ENCODE measurements around the gene NXPH1.

GRCh38 chr7:8453535-8453934 is 20.1 kb downstream of the NXPH1 start:
- TF ChIP-seq FOXA1 (IDR thresholded peaks at IDR 0.05): no peak
- TF ChIP-seq CTBP1 (IDR thresholded peaks at IDR 0.05; ENCODE audit: borderline replicate concordance): no peak
- TF ChIP-seq FOXM1 (IDR thresholded peaks at IDR 0.05; ENCODE audit: borderline replicate concordance): no peak
- TF ChIP-seq ZNF384 (IDR thresholded peaks at IDR 0.05): no peak
- no peak for TF ChIP-seq SP1 (IDR thresholded peaks at IDR 0.05)
- TF ChIP-seq NFRKB (IDR thresholded peaks at IDR 0.05): no peak
- TF ChIP-seq HDGF (IDR thresholded peaks at IDR 0.05; ENCODE audit: borderline replicate concordance): no peak
- no peak for TF ChIP-seq TARDBP (IDR thresholded peaks at IDR 0.05)
- no peak for TF ChIP-seq ELF4 (IDR thresholded peaks at IDR 0.05)
- TF ChIP-seq BHLHE40 (IDR thresholded peaks at IDR 0.05; ENCODE audit: borderline replicate concordance): no peak
